H1 (cell line): ENCODE results near the gene RNU11. TPM values are rescaled to one million over a fixed set of nuclear protein-coding genes. Genes with fewer than 3 reads are reported as not detected.

Experiments used
- CTCF ChIA-PET: fragments of 300-600 bp; sonication (Branson Sonifier 250); formaldehyde crosslinking; loops from one replicate; lab custom pipeline; 2021; ENCODE audit not compliant: partially characterized antibody; lab: Charles Lee
- POLR2A ChIA-PET: fragments of 300-600 bp; sonication (Branson Sonifier 250); formaldehyde crosslinking; loops from one replicate; lab custom pipeline; 2021; ENCODE audit warnings: inconsistent platforms; ENCODE audit not compliant: partially characterized antibody; lab: Charles Lee
- DNase-seq, 2 experiments: peaks; one replicate each; pipeline versions ENCODE4 v3.0.0 to v3.0.0-alpha.2; 2010 to 2022; ENCODE audit warnings: low spot score in 2 of 2, low read depth in 1 of 2, mixed read lengths in 1 of 2
- FAIRE-seq: peaks from 2 replicates; lab custom pipeline; 2011; peaks lifted over from hg19 to GRCh38; lab: Jason Lieb, UNC
- H2AFZ ChIP-seq: 2 replicates; pipeline ENCODE4 v1.8.1; 2012; ENCODE audit warnings: low read length, inconsistent platforms
- H2AK5ac ChIP-seq: 2 replicates; pipeline ENCODE4 v1.6.1; 2013; ENCODE audit warnings: low read depth, low read length
- H2BK120ac ChIP-seq: replicated peaks from 2 replicates; pipeline ENCODE3; 2013; ENCODE audit warnings: low read depth, low read length, inconsistent platforms
- H2BK12ac ChIP-seq: 2 replicates; pipeline ENCODE4 v1.6.1; 2013; ENCODE audit warnings: low read depth, low read length
- H2BK15ac ChIP-seq: 2 replicates; pipeline ENCODE4 v1.6.1; 2013; ENCODE audit warnings: low read length
- H2BK20ac ChIP-seq: 2 replicates; pipeline ENCODE4 v1.6.1; 2013; ENCODE audit warnings: low read length
- H2BK5ac ChIP-seq: 2 replicates; pipeline ENCODE4 v1.6.1; 2013; ENCODE audit warnings: low read depth, low read length
- H3K14ac ChIP-seq: 2 replicates; pipeline ENCODE4 v1.6.1; 2013; ENCODE audit warnings: inconsistent platforms; ENCODE audit not compliant: insufficient read length
- H3K18ac ChIP-seq: 2 replicates; pipeline ENCODE4 v1.6.1; 2013; ENCODE audit warnings: low read length; ENCODE audit errors: extremely low read depth
- H3K23ac ChIP-seq: 2 replicates; pipeline ENCODE4 v1.6.1; 2013; ENCODE audit warnings: inconsistent platforms; ENCODE audit not compliant: insufficient read length
- H3K23me2 ChIP-seq: 2 replicates; pipeline ENCODE4 v1.6.1; 2013; ENCODE audit warnings: low read depth, low read length
- H3K27ac ChIP-seq: 2 replicates; pipeline ENCODE4 v1.6.1; 2011; ENCODE audit warnings: low read depth, low read length, inconsistent platforms
- H3K27me3 ChIP-seq, 4 experiments: replicated peaks in 1 of 4; 1 replicate in 1 of 4; 2 replicates in 3 of 4; pipeline versions ENCODE4 v1.6.1 to v1.8.1; 2011 to 2013; ENCODE audit warnings: low read length in 3 of 4, mild to moderate bottlenecking in 3 of 4, inconsistent platforms in 2 of 4, mixed read lengths in 2 of 4, moderate library complexity in 1 of 4; ENCODE audit not compliant: control insufficient read depth in 3 of 4, insufficient read depth in 3 of 4; ENCODE audit errors: extremely low read depth in 1 of 4
- H3K36me3 ChIP-seq, 4 experiments: 2 replicates each; pipeline versions ENCODE4 v1.6.1 to v1.8.1; 2011 to 2013; ENCODE audit warnings: mild to moderate bottlenecking in 4 of 4, low read length in 3 of 4, moderate library complexity in 2 of 4, control low read depth in 1 of 4, inconsistent platforms in 1 of 4; ENCODE audit not compliant: insufficient read depth in 4 of 4, control insufficient read depth in 2 of 4
- H3K4ac ChIP-seq: replicated peaks from 2 replicates; pipeline ENCODE3; 2013; ENCODE audit warnings: low read length, low read depth, mixed read lengths, inconsistent platforms; ENCODE audit not compliant: insufficient read length
- H3K4me1 ChIP-seq, 4 experiments: replicated peaks in 1 of 4; 1 replicate in 1 of 4; 2 replicates in 3 of 4; pipeline versions ENCODE4 v1.6.1 to v1.8.1; 2011 to 2013; ENCODE audit warnings: low read length in 3 of 4, inconsistent platforms in 2 of 4, mixed read lengths in 1 of 4; ENCODE audit not compliant: insufficient read depth in 4 of 4, control insufficient read depth in 3 of 4
- H3K4me2 ChIP-seq, 2 experiments: 2 replicates each; pipeline versions ENCODE4 v1.6.1 to v1.8.1; 2011 to 2013; ENCODE audit warnings: low read depth in 2 of 2, low read length in 2 of 2, control low read depth in 1 of 2, inconsistent platforms in 1 of 2, mild to moderate bottlenecking in 1 of 2; ENCODE audit not compliant: insufficient read depth in 1 of 2
- H3K4me3 ChIP-seq, 4 experiments: fragments of 200-600, 300-600 bp in 1 of 4; sonication (generic), shearing (Covaris generic), sonication (Bioruptor Twin) in 1 of 4; 2 replicates each; pipeline versions ENCODE4 v1.5.1 to v1.8.1; 2011 to 2016; ENCODE audit warnings: low read length in 4 of 4, low read depth in 3 of 4, control low read depth in 2 of 4, inconsistent platforms in 2 of 4, mild to moderate bottlenecking in 2 of 4, mixed read lengths in 1 of 4, moderate library complexity in 1 of 4; ENCODE audit not compliant: insufficient read depth in 2 of 4; ENCODE audit errors: extremely low read depth in 1 of 4
- H3K56ac ChIP-seq: replicated peaks from 2 replicates; pipeline ENCODE3; 2013; ENCODE audit warnings: low read depth, mild to moderate bottlenecking, mixed read lengths, low read length, inconsistent platforms; ENCODE audit not compliant: insufficient read length
- H3K79me1 ChIP-seq: 2 replicates; pipeline ENCODE4 v1.6.1; 2013; ENCODE audit warnings: low read depth, low read length, control low read depth
- H3K79me2 ChIP-seq, 2 experiments: 2 replicates each; pipeline versions ENCODE4 v1.6.1 to v1.8.1; 2012 to 2013; ENCODE audit warnings: low read length in 2 of 2, mild to moderate bottlenecking in 2 of 2, inconsistent platforms in 1 of 2; ENCODE audit not compliant: insufficient read depth in 2 of 2, control insufficient read depth in 1 of 2
- H3K9ac ChIP-seq, 4 experiments: replicated peaks in 1 of 4; 1 replicate in 1 of 4; 2 replicates in 3 of 4; pipeline versions ENCODE4 v1.6.1 to v1.8.1; 2011 to 2013; ENCODE audit warnings: low read depth in 3 of 4, low read length in 3 of 4, control low read depth in 2 of 4, mild to moderate bottlenecking in 2 of 4, moderate library complexity in 2 of 4, inconsistent platforms in 1 of 4; ENCODE audit errors: extremely low read depth in 1 of 4
- H3K9me3 ChIP-seq, 2 experiments: 2 replicates each; pipeline versions ENCODE4 v1.6.1 to v1.8.1; 2012 to 2013; ENCODE audit warnings: mild to moderate bottlenecking in 2 of 2, moderate library complexity in 2 of 2, control low read depth in 1 of 2, inconsistent platforms in 1 of 2, low read depth in 1 of 2, low read length in 1 of 2, mixed read lengths in 1 of 2; ENCODE audit not compliant: insufficient read depth in 2 of 2
- H4K20me1 ChIP-seq, 2 experiments: replicated peaks in 1 of 2; 2 replicates each; pipeline versions ENCODE3 to v1.8.1; 2011 to 2013; ENCODE audit warnings: inconsistent platforms in 2 of 2, low read length in 2 of 2, mild to moderate bottlenecking in 1 of 2; ENCODE audit not compliant: insufficient read depth in 2 of 2, control insufficient read depth in 1 of 2
- H4K5ac ChIP-seq: 2 replicates; pipeline ENCODE4 v1.6.1; 2013; ENCODE audit warnings: low read length, low read depth, mixed read lengths, inconsistent platforms; ENCODE audit not compliant: insufficient read length
- H4K8ac ChIP-seq: 2 replicates; pipeline ENCODE4 v1.8.0; 2013; ENCODE audit warnings: mild to moderate bottlenecking, moderate library complexity, low read length, inconsistent platforms; ENCODE audit not compliant: insufficient read depth; ENCODE audit errors: extremely low read depth
- H4K91ac ChIP-seq: replicated peaks from 2 replicates; pipeline ENCODE3; 2013; ENCODE audit warnings: low read length, mixed read lengths, inconsistent platforms; ENCODE audit not compliant: insufficient read length
- ATF3 ChIP-seq: IDR thresholded peaks from 2 replicates; pipeline ENCODE4 v1.6.1; 2011; ENCODE audit warnings: low read depth, mild to moderate bottlenecking, low read length; ENCODE audit not compliant: insufficient read depth
- SIN3A ChIP-seq, 2 experiments: IDR thresholded peaks in 1 of 2; conservative IDR thresholded peaks in 1 of 2; 2 replicates each; pipeline ENCODE4 v1.6.1; 2011 to 2012; ENCODE audit warnings: low read length in 2 of 2, improper control_type of control experiment in 1 of 2, low read depth in 1 of 2, mild to moderate bottlenecking in 1 of 2
- WGBS, 2 experiments: shearing (Covaris generic) in 1 of 2; methylation state at CpG; one replicate each; pipeline versions ENCODE4 v1.1.6 to v1.1.7; 2013 to 2015; ENCODE audit warnings: low lambda C conversion rate in 2 of 2, mixed read lengths in 2 of 2, inconsistent platforms in 1 of 2, low coverage in 1 of 2, missing lambda C conversion rate in 1 of 2; ENCODE audit not compliant: insufficient replicate concordance in 2 of 2, insufficient coverage in 1 of 2, insufficient read length in 1 of 2; ENCODE audit errors: extremely low coverage in 1 of 2, missing lambda C conversion rate in 1 of 2; 5-methylcytosine and 5-hydroxymethylcytosine counted together
- polyA plus RNA-seq, 7 experiments: library from polyadenylated mRNA; depleted of rRNA in 3 of 7; stranded (reverse) in 5 of 7; unstranded in 2 of 7; fragments of >200 nt in 5 of 7; fragments of 200-250 nt in 2 of 7; gene quantifications; 1 replicate in 5 of 7; 2 replicates in 1 of 7; 4 replicates in 1 of 7; pipeline versions ENCODE4 v1.2.1 to v1.2.3, GENCODE V29; 2011 to 2013; ENCODE audit warnings: missing spikeins in 2 of 7, mixed read lengths in 2 of 7
- total RNA-seq: library from RNA; stranded (reverse); fragmentation: NEBNext Ultra II Directional; extraction: Animal tissue kit (Norgen Biotek cat#: 25700); gene quantifications from 2 replicates; pipeline ENCODE4 v1.2.1, GENCODE V29; 2021

The RNU11 gene
- total and polyA plus RNA-seq, 2 of the 8 experiments (the other 6 are each of a cell fraction or from before 2014, with no cell fraction given), result not detected

DNA sequence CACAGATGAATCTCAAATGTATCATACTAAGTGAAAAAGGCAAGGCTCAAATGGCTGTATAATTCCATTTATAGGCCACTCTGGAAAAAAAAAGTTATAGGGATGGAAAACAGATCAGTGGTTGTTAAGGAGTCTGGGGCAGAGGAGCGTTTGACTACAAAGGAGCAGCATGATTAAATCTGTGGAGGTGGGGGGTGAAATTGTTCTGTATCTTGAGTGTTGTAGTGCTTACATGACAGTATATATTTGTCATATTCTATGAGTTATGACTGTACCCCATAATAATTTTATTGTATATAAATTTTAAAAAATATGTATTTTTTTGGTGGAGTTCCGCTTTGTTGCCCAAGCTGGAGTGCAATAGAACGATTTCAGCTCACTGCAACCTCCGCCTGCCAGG, 15.8 kb upstream of the RNU11 start:
- Histone ChIP-seq H2AFZ (no peak overlapping the region), H3K18ac (no peak overlapping the region), H3K56ac (no peak overlapping the region), H3K23ac (no peak overlapping the region), H3K79me1 (no peaks in the 10 kb centered on the region), H3K4ac (no peak overlapping the region), H2BK20ac (no peak overlapping the region), H2BK12ac (no peak overlapping the region), H4K20me1 (no peaks in the 10 kb centered on the region), H3K23me2 (no peaks in the 10 kb centered on the region)
- POLR2A ChIA-PET, result interaction anchor here (1.5 to 2.0 kb wide), 3 partner anchors 10 to 51 kb away, joined by 6 to 7 read pairs (median 6); no protein-coding TSS in a partner anchor
- FAIRE-seq, result no peak
- TF ChIP-seq ATF3 (no peak), SIN3A (conservative IDR thresholded peaks at IDR 0.05 in 1 of 2, IDR thresholded peaks at IDR 0.05 in 1 of 2; ENCODE audit: low read depth in 1 of 2, low read length in 2 of 2) (no peak)
- TF ChIP-seq, all 59 proteins: peak for 0
- Histone ChIP-seq H3K14ac (no peak overlapping the region), H2BK120ac (no peak overlapping the region), H3K4me1 (no peaks in the 10 kb centered on the region), H3K27me3 (no peaks in the 10 kb centered on the region), H3K4me3 (no peak overlapping the region), H3K4me2 (no peak overlapping the region), H3K79me2 (no peaks in the 10 kb centered on the region), H4K8ac (no peak overlapping the region), H2AK5ac (no peak overlapping the region), H3K9ac (no peak overlapping the region), H3K27ac (no peak overlapping the region), H2BK15ac (no peak overlapping the region), H3K9me3 (no peaks in the 10 kb centered on the region), H2BK5ac (no peak overlapping the region), H4K5ac (no peak overlapping the region), H3K36me3 (no peaks in the 10 kb centered on the region), H4K91ac (no peak overlapping the region)
- 92% methylated on average over 4 of the region's 4 CpGs; no CpG with 5 or more reads in 1 of the 2 experiments for WGBS, 2 experiments
- CTCF ChIA-PET, result interaction anchor here (0.6 kb wide), 1 partner anchor 27 kb away, joined by 3 read pairs; no protein-coding TSS in a partner anchor
- DNase-seq, result no peak
